Right atrium auricular region (tissue), 2 donors: ENCODE measurements around the gene CACNA1D. TPM values are rescaled to one million over a fixed set of nuclear protein-coding genes. Genes with fewer than 3 reads are reported as not detected.
A peak's percentile ranks its signal among the peaks of the same experiment; 100 is the strongest.

Experiments used
- DNase-seq: peaks from one replicate; pipeline ENCODE4 v3.0.0-alpha.2; 2019; ENCODE audit warnings: low spot score
- H3K27ac ChIP-seq, 2 donors: fragments of 200-600 bp; sonication (generic); 1 replicate in 1 of 2; 2 replicates in 1 of 2; pipeline ENCODE4 v1.5.1; 2016 to 2019
- H3K27me3 ChIP-seq, 2 donors: fragments of 200-600 bp; sonication (generic); one replicate each; pipeline versions ENCODE4 v1.5.1 to v1.6.0; 2017 to 2019
- H3K36me3 ChIP-seq: fragments of 200-600 bp; sonication (generic); one replicate; pipeline ENCODE4 v1.5.1; 2016
- H3K4me1 ChIP-seq, 2 donors: fragments of 200-600 bp; sonication (generic); one replicate each; pipeline versions ENCODE4 v1.5.1 to v1.6.0; 2017 to 2019
- H3K4me3 ChIP-seq, 2 donors: fragments of 200-600 bp; sonication (generic); 1 replicate in 1 of 2; 2 replicates in 1 of 2; pipeline ENCODE4 v1.5.1; 2017 to 2019; ENCODE audit warnings: mild to moderate bottlenecking in 1 of 2, moderate library complexity in 1 of 2
- H3K9me3 ChIP-seq, 2 donors: fragments of 200-600 bp; sonication (generic); one replicate each; pipeline ENCODE4 v1.5.1; 2019
- total RNA-seq, 2 donors: library from RNA; depleted of rRNA; stranded (reverse); fragments of >200 nt; gene quantifications; one replicate each; pipeline ENCODE4 v1.1.0, GENCODE V29; 2016
- TF ChIP-seq, protein P1 (sequence below), 2 donors: fragments of 200-600 bp; sonication (generic); IDR thresholded peaks; one replicate each; pipeline ENCODE4 v1.5.1; 2019; ENCODE audit warnings: antibody characterized with exemption in 2 of 2

The CACNA1D gene
- total RNA-seq, 2 donors from 2014 or later: 2.7 to 9.6 TPM

DNA sequence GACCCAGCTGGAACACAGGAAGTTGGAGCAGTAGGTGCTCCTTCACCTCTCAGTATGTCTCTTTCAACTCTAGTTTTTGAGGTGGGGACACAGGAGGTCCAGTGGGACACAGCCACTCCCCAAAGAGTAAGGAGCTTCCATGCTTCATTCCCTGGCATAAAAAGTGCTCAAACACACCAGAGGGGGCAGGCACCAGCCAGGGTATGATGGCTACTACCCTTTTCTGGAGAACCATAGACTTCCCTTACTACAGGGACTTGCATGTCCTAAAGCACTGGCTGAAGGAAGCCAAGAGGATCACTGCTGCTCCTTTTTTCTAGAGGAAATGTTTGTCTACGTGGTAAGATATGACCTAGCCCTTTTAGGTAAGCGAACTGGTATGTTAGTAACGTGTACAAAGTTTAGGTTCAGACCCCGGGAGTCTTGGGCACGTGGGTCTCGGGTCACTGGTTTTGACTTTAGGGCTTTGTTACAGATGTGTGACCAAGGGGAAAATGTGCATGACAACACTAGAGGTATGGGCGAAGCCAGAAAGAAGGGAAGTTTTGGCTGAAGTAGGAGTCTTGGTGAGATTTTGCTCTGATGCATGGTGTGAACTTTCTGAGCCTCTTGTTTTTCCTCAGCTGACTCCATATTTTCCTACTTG lies 363.8 kb downstream of the CACNA1D start:
- Histone ChIP-seq H3K4me1 (peaks cover 0 to 8% of the 10 kb centered on the region in 2 donors), H3K27ac (no peak overlapping the region), H3K9me3 (no peaks in the 10 kb centered on the region), H3K4me3 (no peak overlapping the region), H3K36me3 (peaks cover 6% of the 10 kb centered on the region), H3K27me3 (no peaks in the 10 kb centered on the region)
- TF ChIP-seq, protein P1, sequence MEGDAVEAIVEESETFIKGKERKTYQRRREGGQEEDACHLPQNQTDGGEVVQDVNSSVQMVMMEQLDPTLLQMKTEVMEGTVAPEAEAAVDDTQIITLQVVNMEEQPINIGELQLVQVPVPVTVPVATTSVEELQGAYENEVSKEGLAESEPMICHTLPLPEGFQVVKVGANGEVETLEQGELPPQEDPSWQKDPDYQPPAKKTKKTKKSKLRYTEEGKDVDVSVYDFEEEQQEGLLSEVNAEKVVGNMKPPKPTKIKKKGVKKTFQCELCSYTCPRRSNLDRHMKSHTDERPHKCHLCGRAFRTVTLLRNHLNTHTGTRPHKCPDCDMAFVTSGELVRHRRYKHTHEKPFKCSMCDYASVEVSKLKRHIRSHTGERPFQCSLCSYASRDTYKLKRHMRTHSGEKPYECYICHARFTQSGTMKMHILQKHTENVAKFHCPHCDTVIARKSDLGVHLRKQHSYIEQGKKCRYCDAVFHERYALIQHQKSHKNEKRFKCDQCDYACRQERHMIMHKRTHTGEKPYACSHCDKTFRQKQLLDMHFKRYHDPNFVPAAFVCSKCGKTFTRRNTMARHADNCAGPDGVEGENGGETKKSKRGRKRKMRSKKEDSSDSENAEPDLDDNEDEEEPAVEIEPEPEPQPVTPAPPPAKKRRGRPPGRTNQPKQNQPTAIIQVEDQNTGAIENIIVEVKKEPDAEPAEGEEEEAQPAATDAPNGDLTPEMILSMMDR (IDR thresholded peaks at IDR 0.05): no peak
- no peak for DNase-seq

DNA sequence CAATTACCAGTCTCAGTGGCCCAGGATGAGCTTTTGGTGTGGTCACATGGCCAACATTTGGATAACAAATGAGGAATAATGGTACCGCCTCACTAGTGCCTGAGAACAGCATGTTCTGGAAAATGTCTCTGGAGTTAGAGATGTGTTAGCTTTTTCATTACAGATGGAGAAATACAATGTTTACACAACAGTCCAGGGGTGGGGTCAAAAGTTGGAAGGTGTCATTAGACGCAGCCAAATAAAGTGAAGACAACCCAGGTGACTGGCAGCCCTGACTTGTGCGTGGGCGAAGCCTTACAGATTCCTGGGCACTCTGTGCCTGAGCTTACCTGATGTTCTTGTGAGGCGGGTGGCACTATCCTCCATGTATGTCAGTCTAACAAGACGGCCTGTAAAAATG lies 364.8 kb downstream of the CACNA1D start:
- Histone ChIP-seq H3K36me3 (peaks cover 13% of the 10 kb centered on the region), H3K4me3 (no peak overlapping the region), H3K27ac (no peak overlapping the region), H3K27me3 (no peaks in the 10 kb centered on the region), H3K9me3 (no peaks in the 10 kb centered on the region), H3K4me1 (peaks cover 0 to 8% of the 10 kb centered on the region in 2 donors)
- TF ChIP-seq, protein P1 (IDR thresholded peaks at IDR 0.05): no peak
- no peak for DNase-seq

DNA sequence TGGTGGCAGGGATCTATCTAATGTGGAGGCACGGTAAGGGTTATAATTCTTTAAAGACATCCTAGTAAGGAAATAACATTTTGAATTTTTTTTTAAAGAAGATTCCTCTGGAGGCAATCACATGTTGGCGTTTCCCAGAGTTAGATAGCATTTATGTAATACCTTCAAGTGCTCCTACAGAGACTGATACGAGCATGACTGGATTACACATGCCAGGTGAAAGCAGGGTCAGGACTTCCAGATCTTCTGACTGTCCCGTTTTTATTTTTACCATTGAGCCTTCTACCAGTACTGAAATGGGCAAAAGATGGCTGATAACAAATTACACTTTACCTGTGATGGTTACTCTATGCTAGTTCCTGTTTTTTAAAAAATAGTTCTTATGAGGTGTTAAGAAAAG lies 365.8 kb downstream of the CACNA1D start:
- H3K4me3 ChIP-seq: no peak overlapping the region
- no peaks in the 10 kb centered on the region for H3K27me3 ChIP-seq
- no peaks in the 10 kb centered on the region for H3K9me3 ChIP-seq
- H3K4me1 ChIP-seq: peaks cover 0 to 8% of the 10 kb centered on the region in 2 donors
- peaks cover 23% of the 10 kb centered on the region for H3K36me3 ChIP-seq
- TF ChIP-seq, protein P1 (IDR thresholded peaks at IDR 0.05): no peak
- H3K27ac ChIP-seq: no peak overlapping the region
- DNase-seq: peak; percentile 18

DNA sequence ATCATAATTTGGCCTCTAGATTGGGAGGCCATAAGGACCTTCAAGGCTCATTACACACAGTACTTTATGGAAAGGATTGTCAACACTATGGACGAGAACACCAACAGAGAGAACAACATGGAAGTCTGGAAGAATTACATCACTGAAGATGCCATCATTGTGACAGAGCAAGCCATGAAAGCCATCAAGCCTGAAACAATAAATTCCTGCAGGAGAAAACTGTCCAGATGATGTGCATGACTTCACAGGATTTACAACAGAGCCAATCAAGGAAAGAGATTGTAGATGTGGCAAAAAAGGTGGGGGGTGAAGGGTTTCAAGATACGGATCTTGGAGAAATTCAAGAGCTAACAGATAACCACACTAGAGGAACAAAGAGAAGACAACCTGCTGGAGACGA lies 367.8 kb downstream of the CACNA1D start:
- Histone ChIP-seq H3K4me1 (peaks cover 0 to 8% of the 10 kb centered on the region in 2 donors), H3K4me3 (no peak overlapping the region), H3K27me3 (no peaks in the 10 kb centered on the region), H3K9me3 (no peaks in the 10 kb centered on the region), H3K36me3 (peaks cover 32% of the 10 kb centered on the region), H3K27ac (no peak overlapping the region)
- TF ChIP-seq, protein P1 (IDR thresholded peaks at IDR 0.05): no peak
- peak; percentile 26 for DNase-seq

DNA sequence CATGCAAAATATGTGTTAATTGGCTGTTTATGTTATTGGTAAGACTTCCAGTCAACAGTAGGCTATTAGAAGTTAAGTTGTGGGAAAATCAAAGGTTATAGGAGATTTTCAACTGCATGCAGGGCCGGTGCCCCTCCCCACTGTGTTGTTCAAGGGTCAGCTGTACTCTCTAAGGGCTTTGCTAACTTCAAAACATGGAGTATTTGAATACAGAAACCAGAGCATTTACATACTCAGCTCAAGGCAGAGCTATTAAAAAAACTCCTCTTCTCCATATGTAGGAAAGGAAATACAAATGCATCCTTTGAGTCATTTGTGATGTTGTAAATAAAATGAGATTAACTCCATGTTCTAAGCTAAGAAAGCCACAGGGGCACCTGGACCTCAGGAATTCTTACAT lies 368.7 kb downstream of the CACNA1D start:
- Histone ChIP-seq H3K4me3 (no peak overlapping the region), H3K36me3 (peaks cover 40% of the 10 kb centered on the region), H3K4me1 (peaks cover 0 to 8% of the 10 kb centered on the region in 2 donors), H3K9me3 (no peaks in the 10 kb centered on the region), H3K27me3 (no peaks in the 10 kb centered on the region), H3K27ac (no peak overlapping the region)
- TF ChIP-seq, protein P1 (IDR thresholded peaks at IDR 0.05): no peak
- no peak for DNase-seq

Other genes with a start within 250 kb of the CACNA1D start
- 10 to 100 TPM; 48.8 to 62.8 TPM for gene TKT, start 238.6 kb upstream of the CACNA1D start, total RNA-seq
- gene DCP1A, start 147.1 kb upstream of the CACNA1D start, total RNA-seq: 10 to 100 TPM; 17.8 to 18.8 TPM